Fibroblast of gingiva (primary cell): ENCODE data around the gene FUT4.
"Not testable (repeated sequence)": the region's sequence is repeated elsewhere in the genome, so short reads cannot be mapped to it uniquely, and the experiment has no call there.

Source experiments
- DNase-seq: peaks from one replicate; pipeline ENCODE4 v3.0.0-alpha.2; 2011; ENCODE audit warnings: low read depth

FUT4 gene

DNA sequence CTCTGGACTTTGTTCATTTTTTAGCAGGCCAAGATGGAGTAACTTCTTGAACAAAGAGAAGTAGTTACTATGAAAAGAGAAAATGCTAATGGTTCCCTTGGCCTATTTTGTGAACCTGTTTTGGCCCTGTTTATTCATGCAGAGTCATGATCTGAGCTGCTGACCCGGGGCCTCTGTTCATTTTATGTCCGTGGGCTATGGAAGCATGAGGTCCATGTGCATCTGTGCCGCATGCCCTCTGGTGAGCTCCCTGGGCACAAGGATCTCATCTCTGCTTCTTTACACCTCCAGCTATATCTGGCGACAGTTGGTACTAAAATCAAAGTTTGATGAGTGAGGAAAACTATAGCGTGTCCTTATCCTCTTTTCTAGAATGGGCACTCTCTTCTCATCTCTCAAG lies 24.5 kb downstream of the FUT4 start:
- DNase-seq, result no peak

DNA sequence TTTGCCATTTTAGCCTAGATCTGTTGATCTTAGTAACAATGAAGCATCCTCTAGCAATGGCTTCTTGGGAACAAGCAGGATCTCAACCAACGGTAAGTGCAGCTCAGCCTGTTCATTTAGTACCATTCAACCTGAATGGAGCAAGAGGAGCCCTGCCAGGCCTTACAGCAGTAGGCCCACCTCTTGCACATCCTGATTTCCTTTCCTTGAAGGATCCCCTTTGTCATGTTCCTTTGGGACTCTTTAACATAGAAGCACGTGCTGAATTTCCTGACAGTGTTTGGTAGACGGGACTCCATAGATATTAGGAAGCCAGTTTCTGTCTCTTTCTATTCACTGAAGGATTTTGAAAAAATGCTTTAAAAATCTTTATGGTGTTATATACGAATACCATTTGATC lies 25.0 kb downstream of the FUT4 start:
- no peak for DNase-seq

DNA sequence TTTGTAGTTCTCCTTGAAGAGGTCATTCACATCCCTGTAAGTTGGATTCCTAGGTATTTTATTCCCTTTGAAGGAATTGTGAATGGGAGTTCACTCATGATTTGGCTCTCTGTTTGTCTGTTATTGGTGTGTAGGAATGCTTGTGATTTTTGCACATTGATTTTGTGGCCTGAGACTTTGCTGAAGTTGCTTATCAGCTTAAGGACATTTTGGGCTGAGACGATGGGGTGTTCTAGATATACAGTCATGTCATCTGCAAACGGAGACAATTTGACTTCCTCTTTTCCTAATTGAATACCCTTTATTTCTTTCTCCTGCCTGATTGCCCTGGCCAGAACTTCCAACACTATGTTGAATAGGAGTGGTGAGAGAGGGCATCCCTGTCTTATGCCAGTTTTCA lies 29.3 kb downstream of the FUT4 start:
- DNase-seq, result not testable (repeated sequence)

DNA sequence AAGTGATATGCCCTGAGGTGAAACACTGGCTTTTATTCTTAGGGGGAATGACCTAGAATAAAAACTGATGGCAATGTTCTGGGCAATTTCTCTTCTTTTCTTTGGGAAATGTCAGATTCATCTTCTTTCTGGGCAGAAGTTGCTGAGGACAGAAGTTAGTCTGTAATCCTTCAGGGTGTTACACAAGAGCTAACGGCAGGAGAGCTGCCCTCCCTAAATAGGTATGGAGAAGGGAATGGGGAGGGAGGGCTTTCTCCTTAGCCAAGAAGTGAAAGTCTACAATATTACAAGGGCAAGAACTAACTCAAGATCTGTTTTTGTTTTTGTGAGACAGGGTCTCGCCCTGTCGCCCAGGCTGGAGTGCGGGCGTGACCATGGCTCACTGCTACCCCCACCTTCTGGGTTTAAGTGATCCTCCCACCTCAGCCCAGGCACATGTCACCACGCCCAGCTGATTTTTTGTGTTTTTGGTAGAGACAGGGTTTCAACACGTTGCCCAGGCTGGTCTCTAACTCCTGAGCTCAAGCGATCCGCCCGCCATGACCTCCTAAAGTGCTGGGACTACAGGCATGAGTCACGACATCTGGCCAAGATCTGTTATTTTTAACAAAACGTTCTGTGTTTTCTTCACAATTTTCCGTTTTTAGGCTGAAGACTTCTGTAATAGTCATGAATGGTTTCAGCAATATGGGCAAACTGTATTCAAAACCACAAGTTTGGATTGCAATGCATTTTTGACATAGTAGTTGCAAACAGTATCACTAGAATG lies 30.7 kb downstream of the FUT4 start:
- peak; percentile 84 for DNase-seq

DNA sequence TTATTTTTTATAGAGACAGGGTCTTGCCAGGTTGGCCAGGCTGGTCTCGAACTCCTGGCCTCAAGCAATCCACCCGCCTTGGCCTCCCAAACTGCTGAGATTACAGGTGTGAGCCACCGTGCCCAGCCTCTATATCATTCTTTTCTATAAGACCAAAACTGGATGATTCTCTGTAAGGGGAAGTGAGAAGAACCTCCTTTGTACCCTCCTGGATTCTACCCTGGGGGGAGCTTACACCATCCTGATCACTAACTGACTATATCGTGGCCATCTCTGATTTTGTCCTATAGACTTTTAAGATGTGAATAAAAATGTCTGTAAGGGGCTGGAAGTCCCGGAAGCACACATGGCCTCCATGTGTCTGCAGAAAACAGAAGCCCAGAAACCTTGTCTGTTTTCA lies 32.6 kb downstream of the FUT4 start:
- no peak for DNase-seq

DNA sequence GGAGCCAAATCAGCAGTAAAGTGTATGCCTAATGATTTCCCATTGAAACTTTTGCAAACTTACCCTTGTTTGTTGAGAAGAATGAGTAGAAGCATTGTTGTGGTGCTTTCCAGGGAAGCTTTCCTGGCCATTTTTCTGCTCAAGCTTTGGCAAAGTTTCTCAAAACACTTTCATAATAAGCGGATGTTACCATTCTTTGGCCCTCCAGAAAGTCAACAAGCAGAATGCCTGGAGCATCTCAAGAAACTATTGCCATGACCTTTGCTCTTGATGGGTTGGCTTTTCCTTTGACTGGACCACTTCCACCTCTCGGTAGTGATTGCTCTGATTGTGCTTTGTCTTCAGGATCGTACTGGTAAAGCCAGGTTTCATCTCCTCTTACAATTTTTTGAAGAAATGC lies 34.1 kb downstream of the FUT4 start:
- DNase-seq, result no peak

DNA sequence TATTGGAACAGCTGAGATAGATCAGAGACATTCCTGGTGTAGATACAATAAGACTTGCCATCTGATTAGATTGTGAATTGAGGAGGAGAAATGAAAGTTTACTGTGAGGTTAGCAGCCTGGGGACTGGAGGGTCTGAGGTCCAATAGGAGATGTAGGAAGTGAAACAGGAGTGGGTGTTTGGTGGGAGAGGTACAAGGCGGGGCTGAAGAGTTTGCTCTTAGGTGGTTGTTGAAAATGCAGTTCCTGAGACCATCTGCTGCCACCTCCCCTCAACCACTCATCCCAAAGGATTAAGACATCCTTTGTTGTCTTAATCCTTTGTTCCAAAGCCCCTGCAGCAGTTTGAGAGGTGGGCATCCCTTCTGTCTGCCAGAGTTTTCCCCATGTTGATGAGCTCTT lies 38.2 kb downstream of the FUT4 start:
- no peak for DNase-seq

DNA sequence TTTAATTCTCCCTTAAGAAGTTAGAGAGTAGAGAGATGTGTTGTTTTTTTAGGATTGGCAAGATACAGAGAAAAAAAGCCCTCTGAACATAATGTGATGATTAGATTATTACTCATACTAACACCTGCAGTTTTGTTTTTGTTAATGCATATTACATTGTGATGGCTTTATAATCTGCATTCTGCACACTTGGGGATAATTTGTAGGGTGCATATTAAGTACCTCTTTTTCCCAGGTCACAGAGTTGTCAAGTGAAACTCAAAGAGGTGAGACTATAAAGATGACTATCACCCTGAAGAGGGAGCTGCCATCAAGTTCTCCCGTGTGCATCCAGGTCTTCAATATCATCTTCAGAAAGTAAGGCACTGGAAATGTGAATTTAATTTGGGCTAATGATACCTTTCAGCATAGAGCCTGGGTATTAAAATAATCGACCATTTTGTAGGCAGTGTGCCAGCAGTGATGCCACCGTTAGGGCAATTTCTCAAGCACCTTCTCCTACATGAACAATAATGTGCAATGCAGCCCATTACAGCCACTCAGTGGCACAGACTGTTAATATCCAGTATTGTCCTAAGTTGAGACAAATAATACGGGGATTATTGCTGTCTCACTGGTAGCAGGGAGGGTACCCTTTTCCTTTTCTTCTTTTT lies 39.6 kb downstream of the FUT4 start:
- no peak for DNase-seq

DNA sequence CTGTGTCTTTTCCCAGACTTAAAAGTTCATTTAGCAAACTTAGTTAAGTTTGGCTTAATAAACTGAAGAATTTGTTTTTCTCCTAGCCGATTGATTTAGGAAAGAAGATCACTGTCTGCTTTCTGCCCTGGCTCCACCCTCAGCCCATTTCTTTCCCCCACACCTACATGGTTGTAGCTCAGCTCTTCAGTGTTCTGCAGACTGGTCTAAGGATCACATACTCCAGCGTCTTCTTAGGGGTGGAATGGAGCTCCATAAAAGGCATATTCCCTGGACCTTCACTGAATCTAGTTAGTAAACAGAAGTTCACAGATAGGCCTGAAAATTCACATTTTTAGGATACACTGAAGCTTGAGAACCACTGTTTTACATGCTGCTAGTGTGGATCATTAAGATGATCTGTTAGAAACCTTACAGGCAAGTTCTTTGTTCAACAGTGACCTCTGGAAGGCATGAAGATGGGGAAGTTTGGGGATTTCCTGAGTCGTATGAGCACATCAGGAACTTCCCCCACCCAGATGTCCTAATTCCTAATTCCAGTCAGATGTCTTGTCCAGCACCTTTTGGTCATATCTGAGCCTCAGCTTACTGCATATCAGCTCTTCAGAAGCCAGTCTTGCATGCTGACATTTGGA lies 40.3 kb downstream of the FUT4 start:
- DNase-seq, result peak; percentile 13

DNA sequence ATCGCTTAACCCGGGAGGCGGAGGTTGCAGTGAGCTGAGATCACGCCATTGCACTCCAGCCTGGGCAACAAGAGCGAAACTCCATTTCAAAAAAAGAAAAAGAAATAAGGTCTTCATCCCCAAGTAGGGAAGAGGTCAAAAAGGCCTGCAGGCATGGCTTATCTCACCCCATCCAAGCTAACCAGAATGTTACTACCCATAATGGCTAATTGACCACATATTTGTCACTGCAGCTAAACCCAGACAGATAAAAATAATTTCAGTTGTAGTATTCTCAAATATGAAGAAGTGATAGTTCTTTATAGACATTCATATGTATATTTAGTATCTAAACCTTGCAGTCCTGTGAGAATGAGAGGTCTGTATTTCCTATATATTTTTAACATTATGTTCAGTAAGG lies 41.3 kb downstream of the FUT4 start:
- no peak for DNase-seq

DNA sequence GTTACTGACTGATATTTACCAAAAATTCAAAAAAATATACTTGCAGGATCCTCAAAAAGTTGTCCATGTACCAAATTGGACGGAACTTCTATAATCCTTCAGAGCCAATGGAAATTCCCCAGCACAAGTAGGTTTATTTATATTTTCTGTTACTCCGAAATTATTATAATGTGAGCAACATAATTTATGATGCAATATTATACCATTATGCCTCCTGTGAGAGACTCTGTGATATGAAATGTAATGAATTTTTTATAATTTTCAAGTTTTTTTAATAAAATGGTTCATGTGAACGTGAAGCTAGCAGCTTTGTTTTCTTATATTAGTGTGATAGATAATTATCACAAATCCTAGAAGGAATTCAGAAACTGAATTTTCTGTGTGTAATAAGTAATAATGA lies 41.7 kb downstream of the FUT4 start:
- DNase-seq, result no peak

DNA sequence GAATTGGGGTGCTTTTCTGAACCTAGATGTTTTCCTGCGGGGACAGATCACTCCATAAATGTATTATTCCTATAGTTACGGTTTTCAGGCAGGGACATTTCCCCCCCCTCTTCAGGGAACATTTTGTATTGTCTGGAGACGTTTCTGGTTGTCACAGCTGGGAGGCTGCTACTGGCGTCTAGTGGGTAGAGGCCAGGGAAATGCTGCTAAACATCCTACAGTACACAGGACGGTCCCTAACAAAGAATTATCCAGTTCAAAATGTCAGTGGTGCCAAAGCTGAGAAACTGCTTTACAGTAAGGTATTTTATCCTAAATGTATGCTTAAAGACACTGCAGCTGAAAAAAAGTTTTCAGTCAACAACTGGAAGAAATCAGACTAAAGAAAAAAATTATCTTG lies 42.8 kb downstream of the FUT4 start:
- DNase-seq, result no peak

DNA sequence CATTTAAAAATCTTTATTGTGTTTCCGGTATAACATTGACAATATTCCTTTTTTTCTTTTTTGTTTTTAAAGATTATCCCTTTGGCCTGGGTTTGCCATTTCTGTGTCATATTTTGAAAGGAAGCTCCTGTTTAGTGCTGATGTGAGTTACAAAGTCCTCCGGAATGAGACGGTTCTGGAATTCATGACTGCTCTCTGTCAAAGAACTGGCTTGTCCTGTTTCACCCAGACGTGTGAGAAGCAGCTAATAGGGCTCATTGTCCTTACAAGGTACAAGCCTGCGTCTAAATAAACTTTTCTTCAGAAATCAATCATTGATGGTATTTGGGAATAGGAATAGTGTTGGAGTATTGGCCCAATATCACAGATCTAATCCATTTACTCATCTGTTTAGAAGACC lies 43.3 kb downstream of the FUT4 start:
- DNase-seq, result no peak

DNA sequence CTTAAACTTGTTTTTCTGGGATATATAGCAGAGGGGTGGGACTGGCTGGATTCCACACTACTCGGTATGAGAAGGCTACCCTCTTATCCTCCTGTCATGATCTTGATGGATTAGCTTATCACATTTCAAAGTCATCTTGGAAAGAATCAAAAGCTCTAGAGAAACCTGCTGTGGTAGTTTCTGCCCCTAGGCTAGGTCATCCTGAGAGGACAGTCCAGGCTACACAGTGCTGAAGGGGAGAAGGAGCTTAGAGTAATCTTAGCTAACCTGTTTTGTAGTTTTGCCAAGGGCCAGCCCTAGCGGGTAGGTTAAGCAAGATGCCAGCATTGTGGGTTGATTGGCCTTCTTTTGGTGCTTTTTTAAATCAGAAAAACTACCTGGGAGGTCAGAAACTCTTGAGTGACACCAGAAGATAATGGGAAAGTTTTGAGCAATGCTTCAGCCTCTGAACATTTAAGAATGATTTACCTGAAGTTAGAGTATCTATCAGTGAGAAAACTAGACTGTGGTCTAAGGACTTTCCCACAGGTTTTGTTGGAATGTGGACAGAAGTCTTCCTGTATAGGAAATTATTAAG lies 44.7 kb downstream of the FUT4 start:
- DNase-seq, result no peak

DNA sequence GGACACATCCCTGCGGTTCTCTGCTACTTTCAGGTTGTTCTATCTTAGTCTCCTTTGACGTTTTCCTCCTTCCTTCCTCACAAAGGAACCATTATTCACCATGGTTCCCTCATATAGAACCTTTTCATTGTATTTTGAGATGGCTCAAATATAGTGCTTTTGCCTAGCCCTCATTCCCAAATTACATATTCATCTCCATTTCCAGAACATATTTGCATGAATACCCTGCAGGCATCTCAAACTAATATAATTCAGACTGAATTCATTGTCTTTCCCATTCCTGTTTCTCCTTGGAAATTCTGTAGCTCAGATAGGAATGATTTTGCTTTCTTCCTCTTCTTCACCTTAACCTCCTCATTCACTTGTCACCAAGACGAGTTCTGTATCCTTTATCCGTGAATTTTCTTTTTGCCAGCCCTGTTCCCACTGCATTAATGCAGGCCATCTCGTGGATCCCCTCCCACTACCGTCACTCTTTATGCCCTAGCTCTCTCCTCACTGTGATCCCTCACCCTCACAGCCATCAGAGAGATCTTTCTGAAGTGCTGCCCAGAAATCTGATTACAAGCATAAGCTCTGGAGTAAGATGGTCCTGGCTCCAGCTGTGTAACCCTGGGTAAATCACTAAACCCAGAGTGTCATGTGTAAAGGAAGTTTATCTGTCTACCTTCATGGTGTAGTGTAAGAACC lies 46.8 kb downstream of the FUT4 start:
- no peak for DNase-seq

DNA sequence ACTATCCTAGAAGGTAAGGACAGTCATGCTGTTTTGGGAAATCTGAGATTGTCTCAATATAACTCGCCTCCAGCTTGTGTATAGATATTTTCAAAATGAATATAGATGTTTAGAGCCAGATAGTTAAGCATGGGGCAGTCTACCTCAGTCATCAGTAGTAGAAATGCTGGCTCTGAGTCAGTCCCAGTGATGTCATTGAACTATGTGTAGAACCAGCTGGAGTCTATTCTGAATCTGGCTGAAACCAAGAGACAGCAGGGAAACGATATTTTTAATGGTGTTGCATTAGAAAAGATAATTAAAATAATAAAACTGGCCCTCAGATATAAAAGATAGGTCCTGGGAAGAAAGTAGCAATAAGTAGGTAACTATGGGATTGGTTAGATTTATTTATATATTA lies 49.3 kb downstream of the FUT4 start:
- DNase-seq, result no peak

DNA sequence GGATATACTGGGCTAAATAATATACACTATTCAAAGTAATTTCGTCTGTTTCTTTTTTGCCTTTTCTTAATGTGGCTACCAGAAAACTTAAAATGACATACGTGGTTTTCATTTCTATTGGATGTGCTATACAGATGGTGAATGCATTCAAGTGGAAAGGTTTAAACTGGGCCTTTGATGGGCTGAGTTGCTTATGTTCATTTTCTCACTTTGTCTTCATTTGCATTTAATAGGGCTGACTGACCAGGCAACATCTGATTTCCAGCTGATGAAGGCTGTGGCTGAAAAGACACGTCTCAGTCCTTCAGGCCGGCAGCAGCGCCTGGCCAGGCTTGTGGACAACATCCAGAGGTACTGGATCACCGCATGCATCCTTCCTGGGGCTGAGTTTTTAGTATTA lies 51.4 kb downstream of the FUT4 start:
- no peak for DNase-seq

DNA sequence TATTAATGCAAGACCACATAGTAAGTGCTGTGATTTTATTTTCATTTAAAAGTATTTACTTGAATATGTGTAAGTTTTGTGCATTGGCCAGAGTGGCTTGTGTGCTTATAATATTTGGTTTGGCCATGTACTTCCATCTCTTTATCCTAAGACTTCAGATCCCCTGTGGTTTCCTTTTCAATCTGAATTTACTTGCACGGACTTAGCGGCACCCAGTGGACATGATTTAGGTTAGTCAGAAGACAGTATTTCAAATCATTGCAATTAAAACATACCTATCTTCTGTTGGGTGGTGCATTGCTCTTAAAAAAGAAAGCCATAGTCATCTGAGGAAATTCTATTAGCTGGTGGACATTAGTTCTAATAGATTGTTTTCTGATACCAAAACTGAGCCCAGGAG lies 54.2 kb downstream of the FUT4 start:
- DNase-seq, result no peak
